Ishikawa (cell line): Measurements from ENCODE around the gene NKX3-2.

Experiments
- CEBPB ChIP-seq: IDR thresholded peaks from 2 replicates; pipeline ENCODE4 v1.6.1; 2012
- CREB1 ChIP-seq: IDR thresholded peaks from 2 replicates; pipeline ENCODE4 v1.6.1; 2012; ENCODE audit warnings: low read depth
- EP300 ChIP-seq: IDR thresholded peaks from 2 replicates; pipeline ENCODE4 v1.6.1; 2012; ENCODE audit warnings: borderline replicate concordance
- MAX ChIP-seq: IDR thresholded peaks from 2 replicates; pipeline ENCODE4 v1.6.1; 2012
- NFIC ChIP-seq: IDR thresholded peaks from 2 replicates; pipeline ENCODE4 v1.6.1; 2012
- RAD21 ChIP-seq: IDR thresholded peaks from 2 replicates; pipeline ENCODE4 v1.6.1; 2012; ENCODE audit warnings: low read depth
- REST ChIP-seq: IDR thresholded peaks from 2 replicates; pipeline ENCODE4 v1.6.1; 2012; ENCODE audit warnings: low read depth, mild to moderate bottlenecking
- TAF1 ChIP-seq: IDR thresholded peaks from 2 replicates; pipeline ENCODE4 v1.6.1; 2012; ENCODE audit warnings: low read depth, mild to moderate bottlenecking
- TCF12 ChIP-seq: IDR thresholded peaks from 2 replicates; pipeline ENCODE4 v1.6.1; 2012; ENCODE audit warnings: low read depth
- TEAD4 ChIP-seq: IDR thresholded peaks from 2 replicates; pipeline ENCODE4 v1.6.1; 2012
- USF1 ChIP-seq: IDR thresholded peaks from 2 replicates; pipeline ENCODE4 v1.6.1; 2012
- YY1 ChIP-seq: IDR thresholded peaks from 2 replicates; pipeline ENCODE4 v1.6.1; 2012; ENCODE audit warnings: low read depth
- ZBTB7A ChIP-seq: IDR thresholded peaks from 2 replicates; pipeline ENCODE4 v1.6.1; 2012; ENCODE audit warnings: low read depth

- TF ChIP-seq TCF12 (no peak), RAD21 (no peak), CEBPB (no peak), EP300 (no peak), TAF1 (no peak), YY1 (no peak), USF1 (no peak), NFIC (0 out of 2 replicates have a peak, but pooled peaks have one; percentile 42), ZBTB7A (no peak), REST (no peak), MAX (no peak), TEAD4 (no peak), CREB1 (no peak)
These were observed 18.6 kb upstream of the NKX3-2 start for GRCh38 chr4:13562876-13563275.
